H1 (cell line): ENCODE data around the gene FEM1C. TPM values are rescaled to one million over a fixed set of nuclear protein-coding genes. Genes with fewer than 3 reads are reported as not detected.

ENCODE experiments used
- CTCF ChIA-PET: fragments of 300-600 bp; sonication (Branson Sonifier 250); formaldehyde crosslinking; loops from one replicate; lab custom pipeline; 2021; ENCODE audit not compliant: partially characterized antibody; lab: Charles Lee
- POLR2A ChIA-PET: fragments of 300-600 bp; sonication (Branson Sonifier 250); formaldehyde crosslinking; loops from one replicate; lab custom pipeline; 2021; ENCODE audit warnings: inconsistent platforms; ENCODE audit not compliant: partially characterized antibody; lab: Charles Lee
- DNase-seq, 2 experiments: peaks; one replicate each; pipeline versions ENCODE4 v3.0.0 to v3.0.0-alpha.2; 2010 to 2022; ENCODE audit warnings: low spot score in 2 of 2, low read depth in 1 of 2, mixed read lengths in 1 of 2
- FAIRE-seq: peaks from 2 replicates; lab custom pipeline; 2011; peaks lifted over from hg19 to GRCh38; lab: Jason Lieb, UNC
- H2AFZ ChIP-seq: 2 replicates; pipeline ENCODE4 v1.8.1; 2012; ENCODE audit warnings: low read length, inconsistent platforms
- H2AK5ac ChIP-seq: 2 replicates; pipeline ENCODE4 v1.6.1; 2013; ENCODE audit warnings: low read depth, low read length
- H2BK120ac ChIP-seq: replicated peaks from 2 replicates; pipeline ENCODE3; 2013; ENCODE audit warnings: low read depth, low read length, inconsistent platforms
- H2BK12ac ChIP-seq: 2 replicates; pipeline ENCODE4 v1.6.1; 2013; ENCODE audit warnings: low read depth, low read length
- H2BK15ac ChIP-seq: 2 replicates; pipeline ENCODE4 v1.6.1; 2013; ENCODE audit warnings: low read length
- H2BK20ac ChIP-seq: 2 replicates; pipeline ENCODE4 v1.6.1; 2013; ENCODE audit warnings: low read length
- H2BK5ac ChIP-seq: 2 replicates; pipeline ENCODE4 v1.6.1; 2013; ENCODE audit warnings: low read depth, low read length
- H3K14ac ChIP-seq: 2 replicates; pipeline ENCODE4 v1.6.1; 2013; ENCODE audit warnings: inconsistent platforms; ENCODE audit not compliant: insufficient read length
- H3K18ac ChIP-seq: 2 replicates; pipeline ENCODE4 v1.6.1; 2013; ENCODE audit warnings: low read length; ENCODE audit errors: extremely low read depth
- H3K23ac ChIP-seq: 2 replicates; pipeline ENCODE4 v1.6.1; 2013; ENCODE audit warnings: inconsistent platforms; ENCODE audit not compliant: insufficient read length
- H3K23me2 ChIP-seq: 2 replicates; pipeline ENCODE4 v1.6.1; 2013; ENCODE audit warnings: low read depth, low read length
- H3K27ac ChIP-seq: 2 replicates; pipeline ENCODE4 v1.6.1; 2011; ENCODE audit warnings: low read depth, low read length, inconsistent platforms
- H3K27me3 ChIP-seq, 4 experiments: replicated peaks in 1 of 4; 1 replicate in 1 of 4; 2 replicates in 3 of 4; pipeline versions ENCODE4 v1.6.1 to v1.8.1; 2011 to 2013; ENCODE audit warnings: low read length in 3 of 4, mild to moderate bottlenecking in 3 of 4, inconsistent platforms in 2 of 4, mixed read lengths in 2 of 4, moderate library complexity in 1 of 4; ENCODE audit not compliant: control insufficient read depth in 3 of 4, insufficient read depth in 3 of 4; ENCODE audit errors: extremely low read depth in 1 of 4
- H3K36me3 ChIP-seq, 4 experiments: 2 replicates each; pipeline versions ENCODE4 v1.6.1 to v1.8.1; 2011 to 2013; ENCODE audit warnings: mild to moderate bottlenecking in 4 of 4, low read length in 3 of 4, moderate library complexity in 2 of 4, control low read depth in 1 of 4, inconsistent platforms in 1 of 4; ENCODE audit not compliant: insufficient read depth in 4 of 4, control insufficient read depth in 2 of 4
- H3K4ac ChIP-seq: replicated peaks from 2 replicates; pipeline ENCODE3; 2013; ENCODE audit warnings: low read length, low read depth, mixed read lengths, inconsistent platforms; ENCODE audit not compliant: insufficient read length
- H3K4me1 ChIP-seq, 4 experiments: replicated peaks in 1 of 4; 1 replicate in 1 of 4; 2 replicates in 3 of 4; pipeline versions ENCODE4 v1.6.1 to v1.8.1; 2011 to 2013; ENCODE audit warnings: low read length in 3 of 4, inconsistent platforms in 2 of 4, mixed read lengths in 1 of 4; ENCODE audit not compliant: insufficient read depth in 4 of 4, control insufficient read depth in 3 of 4
- H3K4me2 ChIP-seq, 2 experiments: 2 replicates each; pipeline versions ENCODE4 v1.6.1 to v1.8.1; 2011 to 2013; ENCODE audit warnings: low read depth in 2 of 2, low read length in 2 of 2, control low read depth in 1 of 2, inconsistent platforms in 1 of 2, mild to moderate bottlenecking in 1 of 2; ENCODE audit not compliant: insufficient read depth in 1 of 2
- H3K4me3 ChIP-seq, 4 experiments: fragments of 200-600, 300-600 bp in 1 of 4; sonication (generic), shearing (Covaris generic), sonication (Bioruptor Twin) in 1 of 4; 2 replicates each; pipeline versions ENCODE4 v1.5.1 to v1.8.1; 2011 to 2016; ENCODE audit warnings: low read length in 4 of 4, low read depth in 3 of 4, control low read depth in 2 of 4, inconsistent platforms in 2 of 4, mild to moderate bottlenecking in 2 of 4, mixed read lengths in 1 of 4, moderate library complexity in 1 of 4; ENCODE audit not compliant: insufficient read depth in 2 of 4; ENCODE audit errors: extremely low read depth in 1 of 4
- H3K56ac ChIP-seq: replicated peaks from 2 replicates; pipeline ENCODE3; 2013; ENCODE audit warnings: low read depth, mild to moderate bottlenecking, mixed read lengths, low read length, inconsistent platforms; ENCODE audit not compliant: insufficient read length
- H3K79me1 ChIP-seq: 2 replicates; pipeline ENCODE4 v1.6.1; 2013; ENCODE audit warnings: low read depth, low read length, control low read depth
- H3K79me2 ChIP-seq, 2 experiments: 2 replicates each; pipeline versions ENCODE4 v1.6.1 to v1.8.1; 2012 to 2013; ENCODE audit warnings: low read length in 2 of 2, mild to moderate bottlenecking in 2 of 2, inconsistent platforms in 1 of 2; ENCODE audit not compliant: insufficient read depth in 2 of 2, control insufficient read depth in 1 of 2
- H3K9ac ChIP-seq, 4 experiments: replicated peaks in 1 of 4; 1 replicate in 1 of 4; 2 replicates in 3 of 4; pipeline versions ENCODE4 v1.6.1 to v1.8.1; 2011 to 2013; ENCODE audit warnings: low read depth in 3 of 4, low read length in 3 of 4, control low read depth in 2 of 4, mild to moderate bottlenecking in 2 of 4, moderate library complexity in 2 of 4, inconsistent platforms in 1 of 4; ENCODE audit errors: extremely low read depth in 1 of 4
- H3K9me3 ChIP-seq, 2 experiments: 2 replicates each; pipeline versions ENCODE4 v1.6.1 to v1.8.1; 2012 to 2013; ENCODE audit warnings: mild to moderate bottlenecking in 2 of 2, moderate library complexity in 2 of 2, control low read depth in 1 of 2, inconsistent platforms in 1 of 2, low read depth in 1 of 2, low read length in 1 of 2, mixed read lengths in 1 of 2; ENCODE audit not compliant: insufficient read depth in 2 of 2
- H4K20me1 ChIP-seq, 2 experiments: replicated peaks in 1 of 2; 2 replicates each; pipeline versions ENCODE3 to v1.8.1; 2011 to 2013; ENCODE audit warnings: inconsistent platforms in 2 of 2, low read length in 2 of 2, mild to moderate bottlenecking in 1 of 2; ENCODE audit not compliant: insufficient read depth in 2 of 2, control insufficient read depth in 1 of 2
- H4K5ac ChIP-seq: 2 replicates; pipeline ENCODE4 v1.6.1; 2013; ENCODE audit warnings: low read length, low read depth, mixed read lengths, inconsistent platforms; ENCODE audit not compliant: insufficient read length
- H4K8ac ChIP-seq: 2 replicates; pipeline ENCODE4 v1.8.0; 2013; ENCODE audit warnings: mild to moderate bottlenecking, moderate library complexity, low read length, inconsistent platforms; ENCODE audit not compliant: insufficient read depth; ENCODE audit errors: extremely low read depth
- H4K91ac ChIP-seq: replicated peaks from 2 replicates; pipeline ENCODE3; 2013; ENCODE audit warnings: low read length, mixed read lengths, inconsistent platforms; ENCODE audit not compliant: insufficient read length
- FOSL1 ChIP-seq: IDR thresholded peaks from 2 replicates; pipeline ENCODE4 v1.6.1; 2011; ENCODE audit warnings: mild to moderate bottlenecking, low read depth, low read length, moderate library complexity; ENCODE audit not compliant: insufficient read depth
- GABPA ChIP-seq: IDR thresholded peaks from 2 replicates; pipeline ENCODE4 v1.6.1; 2011; ENCODE audit warnings: mild to moderate bottlenecking, low read length, moderate library complexity, borderline replicate concordance; ENCODE audit not compliant: insufficient read depth
- NRF1 ChIP-seq: IDR thresholded peaks from 2 replicates; pipeline ENCODE4 v1.6.1; 2011; ENCODE audit warnings: mild to moderate bottlenecking, low read depth, low read length, improper control_type of control experiment
- WGBS, 2 experiments: shearing (Covaris generic) in 1 of 2; methylation state at CpG; one replicate each; pipeline versions ENCODE4 v1.1.6 to v1.1.7; 2013 to 2015; ENCODE audit warnings: low lambda C conversion rate in 2 of 2, mixed read lengths in 2 of 2, inconsistent platforms in 1 of 2, low coverage in 1 of 2, missing lambda C conversion rate in 1 of 2; ENCODE audit not compliant: insufficient replicate concordance in 2 of 2, insufficient coverage in 1 of 2, insufficient read length in 1 of 2; ENCODE audit errors: extremely low coverage in 1 of 2, missing lambda C conversion rate in 1 of 2; 5-methylcytosine and 5-hydroxymethylcytosine counted together
- polyA plus RNA-seq, 7 experiments: library from polyadenylated mRNA; depleted of rRNA in 3 of 7; stranded (reverse) in 5 of 7; unstranded in 2 of 7; fragments of >200 nt in 5 of 7; fragments of 200-250 nt in 2 of 7; gene quantifications; 1 replicate in 5 of 7; 2 replicates in 1 of 7; 4 replicates in 1 of 7; pipeline versions ENCODE4 v1.2.1 to v1.2.3, GENCODE V29; 2011 to 2013; ENCODE audit warnings: missing spikeins in 2 of 7, mixed read lengths in 2 of 7
- total RNA-seq: library from RNA; stranded (reverse); fragmentation: NEBNext Ultra II Directional; extraction: Animal tissue kit (Norgen Biotek cat#: 25700); gene quantifications from 2 replicates; pipeline ENCODE4 v1.2.1, GENCODE V29; 2021
- TF ChIP-seq, protein P1 (sequence below): IDR thresholded peaks from 2 replicates; pipeline ENCODE4 v1.6.1; 2011; ENCODE audit warnings: low read length, improper control_type of control experiment

FEM1C gene
- total and polyA plus RNA-seq, 2 of the 8 experiments (the other 6 are each of a cell fraction or from before 2014, with no cell fraction given) = 4.4 to 17.7 TPM

DNA sequence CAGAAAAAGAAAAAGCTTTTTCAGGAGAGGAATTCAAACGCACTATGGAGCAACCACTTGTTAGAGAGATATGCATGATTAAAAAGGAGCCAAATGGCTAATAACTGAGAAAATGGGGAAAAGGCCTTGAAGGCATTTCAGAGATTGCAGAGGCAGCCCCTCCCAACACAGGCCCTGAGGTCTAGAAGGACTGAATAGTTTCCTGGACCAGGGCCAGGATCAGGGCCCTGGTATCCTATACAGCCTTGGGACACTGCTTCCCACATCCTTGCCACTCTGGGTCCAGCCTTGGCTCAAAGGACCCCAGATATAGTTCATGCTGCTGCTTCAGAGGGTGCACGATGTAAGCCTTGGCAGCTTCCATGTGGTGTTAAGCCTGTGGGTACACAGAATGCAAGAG lies 20.7 kb upstream of the FEM1C start:
- Histone ChIP-seq H3K23ac (no peak overlapping the region), H2BK120ac (no peak overlapping the region), H3K36me3 (no peaks in the 10 kb centered on the region), H3K4me2 (no peak overlapping the region), H4K91ac (no peak overlapping the region), H3K27ac (no peak overlapping the region), H3K79me2 (no peaks in the 10 kb centered on the region), H4K5ac (no peak overlapping the region), H4K20me1 (no peaks in the 10 kb centered on the region), H3K79me1 (no peaks in the 10 kb centered on the region), H2BK15ac (no peak overlapping the region), H2AK5ac (no peak overlapping the region), H3K4ac (no peak overlapping the region), H3K4me1 (no peaks in the 10 kb centered on the region), H3K18ac (no peak overlapping the region), H3K9ac (no peak overlapping the region), H3K23me2 (no peaks in the 10 kb centered on the region), H2BK5ac (no peak overlapping the region), H3K4me3 (no peak overlapping the region), H3K14ac (no peak overlapping the region), H2BK20ac (no peak overlapping the region), H3K56ac (no peak overlapping the region), H3K9me3 (no peaks in the 10 kb centered on the region), H3K27me3 (no peaks in the 10 kb centered on the region), H2AFZ (no peak overlapping the region), H4K8ac (no peak overlapping the region), H2BK12ac (no peak overlapping the region)
- CTCF ChIA-PET = interaction anchor here (1.4 to 1.6 kb wide), 2 partner anchors 9 to 256 kb away, joined by 3 to 9 read pairs; no protein-coding TSS in a partner anchor
- POLR2A ChIA-PET = interaction anchor here (0.6 kb wide), 1 partner anchor 60 kb away, joined by 3 read pairs; the partner anchor contains the start of gene TMED7
- FAIRE-seq (no peak), DNase-seq (no peak)
- 78% methylated on average over 2 of the region's 2 CpGs; no CpG with 5 or more reads in 1 of the 2 experiments for WGBS, 2 experiments
- TF ChIP-seq NRF1 = no peak
- no peak for TF ChIP-seq GABPA
- TF ChIP-seq FOSL1 = no peak
- TF ChIP-seq, protein P1, sequence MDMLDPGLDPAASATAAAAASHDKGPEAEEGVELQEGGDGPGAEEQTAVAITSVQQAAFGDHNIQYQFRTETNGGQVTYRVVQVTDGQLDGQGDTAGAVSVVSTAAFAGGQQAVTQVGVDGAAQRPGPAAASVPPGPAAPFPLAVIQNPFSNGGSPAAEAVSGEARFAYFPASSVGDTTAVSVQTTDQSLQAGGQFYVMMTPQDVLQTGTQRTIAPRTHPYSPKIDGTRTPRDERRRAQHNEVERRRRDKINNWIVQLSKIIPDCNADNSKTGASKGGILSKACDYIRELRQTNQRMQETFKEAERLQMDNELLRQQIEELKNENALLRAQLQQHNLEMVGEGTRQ = no peak
